Measurements from ENCODE around the gene TMEM115.
A peak's percentile ranks its signal among the peaks of the same experiment; 100 is the strongest.

The TMEM115 gene

DNA sequence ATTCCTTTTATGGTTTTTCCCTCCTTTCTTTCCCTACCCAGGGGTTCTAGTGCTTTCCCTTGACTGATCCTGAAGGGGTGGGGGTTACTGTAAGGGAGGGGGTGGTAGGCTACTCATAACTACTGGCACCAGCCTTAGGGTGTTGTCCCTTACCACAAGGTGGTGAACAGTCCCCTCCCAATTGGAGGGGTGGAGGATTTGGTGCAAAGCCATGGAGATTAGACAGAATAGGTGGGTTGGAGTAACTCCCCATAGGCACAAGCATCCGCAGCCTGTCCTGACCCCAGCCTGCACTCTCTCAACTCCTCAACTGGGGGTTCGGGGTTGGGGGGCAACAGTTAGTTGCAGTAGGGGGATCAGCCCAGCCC is 34.2 kb downstream of the TMEM115 start:
- DNase-seq (ENCODE audit: insufficient read length), result no peak
- TF ChIP-seq TAF1 (IDR thresholded peaks at IDR 0.05; ENCODE audit: borderline replicate concordance, low read depth, low read length) (no peak), POLR2AphosphoS5 (IDR thresholded peaks at IDR 0.05; ENCODE audit: low read depth, low read length) (no peak), POLR2A (IDR thresholded peaks at IDR 0.05; ENCODE audit: low read depth, low read length) (no peak)
- no peak for FAIRE-seq

DNA sequence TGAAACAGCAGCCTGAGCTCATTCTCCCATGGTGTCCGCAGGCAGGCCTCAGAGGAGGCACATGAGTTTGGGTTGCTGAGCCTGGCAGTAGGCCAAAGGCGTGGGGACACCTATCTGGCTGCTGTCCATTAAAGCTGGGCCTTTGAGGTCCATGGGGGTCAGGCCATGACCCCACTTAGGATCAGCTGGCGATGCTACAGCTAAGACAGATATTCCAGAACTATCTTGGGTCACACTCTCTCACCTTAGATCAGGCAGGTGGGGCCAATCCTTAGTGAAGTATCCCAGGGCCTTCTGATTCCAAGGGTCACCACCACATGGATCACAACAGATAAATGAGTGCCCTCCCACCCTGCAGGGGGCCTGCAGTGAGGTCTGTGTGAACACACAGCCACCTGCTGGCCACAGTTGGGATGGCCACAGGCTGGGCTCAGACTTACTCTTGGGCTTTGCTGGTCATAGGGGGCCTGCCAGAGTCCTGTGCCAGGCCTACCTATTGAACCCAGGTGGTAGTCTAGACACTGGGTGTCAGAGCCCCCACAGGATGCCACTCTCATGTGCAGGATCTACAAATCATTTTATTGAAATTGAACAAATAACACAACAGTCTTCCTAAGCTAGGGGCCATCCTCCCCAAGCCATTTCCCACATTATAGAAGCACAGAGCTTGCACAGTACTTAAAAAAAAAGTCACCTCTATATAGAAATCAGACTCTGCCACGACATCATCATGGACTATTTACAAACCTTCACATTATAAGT is 34.8 kb downstream of the TMEM115 start:
- peak; percentile 48 for FAIRE-seq
- TF ChIP-seq POLR2A (IDR thresholded peaks at IDR 0.05; ENCODE audit: low read depth, low read length) (no peak), TAF1 (IDR thresholded peaks at IDR 0.05; ENCODE audit: borderline replicate concordance, low read depth, low read length) (no peak), POLR2AphosphoS5 (IDR thresholded peaks at IDR 0.05; ENCODE audit: low read depth, low read length) (no peak)
- DNase-seq (ENCODE audit: insufficient read length), result peak; percentile 54

DNA sequence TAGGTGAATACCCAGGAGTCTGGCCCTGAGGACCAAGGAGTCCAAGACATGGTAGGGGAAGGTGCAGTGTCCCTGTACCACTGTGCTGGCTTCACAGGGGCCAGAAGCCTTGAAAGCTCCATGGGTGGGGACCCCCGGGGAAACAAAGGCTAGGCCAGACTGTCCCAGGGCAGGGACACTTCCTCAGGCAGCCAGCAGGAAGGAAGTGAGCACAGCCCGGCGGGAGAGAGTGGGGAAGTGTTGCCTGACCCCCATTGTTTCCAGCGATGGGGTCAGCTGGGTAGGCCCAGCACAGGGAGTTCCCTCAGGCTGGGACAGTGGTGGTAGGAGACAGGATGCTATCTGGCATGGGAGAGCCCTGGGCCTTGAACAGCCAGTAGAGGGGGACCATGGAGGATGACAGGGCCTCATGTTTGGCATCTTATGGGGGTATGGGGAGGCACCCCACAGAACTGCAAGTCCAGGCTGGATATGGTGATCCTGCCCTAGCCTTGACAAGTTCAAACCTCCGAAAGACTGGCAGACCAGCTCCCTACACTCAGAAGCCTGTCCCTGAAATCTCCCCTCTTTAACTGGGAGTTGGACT is 35.6 kb downstream of the TMEM115 start:
- DNase-seq (ENCODE audit: insufficient read length) (no peak), FAIRE-seq (no peak)
- TF ChIP-seq POLR2AphosphoS5 (IDR thresholded peaks at IDR 0.05; ENCODE audit: low read depth, low read length) (no peak), POLR2A (IDR thresholded peaks at IDR 0.05; ENCODE audit: low read depth, low read length) (peak; percentile 26; the same call in 1 of the 2 replicates)

DNA sequence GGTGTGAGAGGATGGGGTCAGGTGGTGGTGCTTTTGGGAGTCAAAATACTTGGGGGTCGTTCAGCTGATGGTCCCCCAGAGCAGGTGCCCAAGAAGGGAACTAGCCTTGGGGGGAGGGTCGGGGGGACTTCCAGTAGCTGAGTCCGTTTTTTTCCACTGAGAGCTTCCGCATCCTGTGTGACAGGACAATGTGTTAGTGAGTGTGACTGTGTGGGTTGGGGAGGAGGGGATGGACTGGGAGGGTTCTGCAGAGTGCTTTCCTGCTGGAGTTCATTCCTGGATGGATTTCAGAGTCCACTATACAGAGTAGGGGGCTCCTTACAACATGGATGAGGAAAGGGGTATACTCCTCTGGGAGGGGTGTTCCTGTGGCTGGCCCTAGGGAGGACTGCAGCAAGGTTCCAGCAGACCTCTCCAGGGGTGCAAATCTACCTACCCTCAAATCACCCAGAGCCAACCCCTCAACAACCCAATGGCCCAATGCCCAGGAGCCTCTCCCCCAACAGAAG is 36.2 kb downstream of the TMEM115 start:
- DNase-seq (ENCODE audit: insufficient read length) (no peak), FAIRE-seq (no peak)
- TF ChIP-seq POLR2AphosphoS5 (IDR thresholded peaks at IDR 0.05; ENCODE audit: low read depth, low read length) (no peak), POLR2A (IDR thresholded peaks at IDR 0.05; ENCODE audit: low read depth, low read length) (no peak), TAF1 (IDR thresholded peaks at IDR 0.05; ENCODE audit: borderline replicate concordance, low read depth, low read length) (no peak)

DNA sequence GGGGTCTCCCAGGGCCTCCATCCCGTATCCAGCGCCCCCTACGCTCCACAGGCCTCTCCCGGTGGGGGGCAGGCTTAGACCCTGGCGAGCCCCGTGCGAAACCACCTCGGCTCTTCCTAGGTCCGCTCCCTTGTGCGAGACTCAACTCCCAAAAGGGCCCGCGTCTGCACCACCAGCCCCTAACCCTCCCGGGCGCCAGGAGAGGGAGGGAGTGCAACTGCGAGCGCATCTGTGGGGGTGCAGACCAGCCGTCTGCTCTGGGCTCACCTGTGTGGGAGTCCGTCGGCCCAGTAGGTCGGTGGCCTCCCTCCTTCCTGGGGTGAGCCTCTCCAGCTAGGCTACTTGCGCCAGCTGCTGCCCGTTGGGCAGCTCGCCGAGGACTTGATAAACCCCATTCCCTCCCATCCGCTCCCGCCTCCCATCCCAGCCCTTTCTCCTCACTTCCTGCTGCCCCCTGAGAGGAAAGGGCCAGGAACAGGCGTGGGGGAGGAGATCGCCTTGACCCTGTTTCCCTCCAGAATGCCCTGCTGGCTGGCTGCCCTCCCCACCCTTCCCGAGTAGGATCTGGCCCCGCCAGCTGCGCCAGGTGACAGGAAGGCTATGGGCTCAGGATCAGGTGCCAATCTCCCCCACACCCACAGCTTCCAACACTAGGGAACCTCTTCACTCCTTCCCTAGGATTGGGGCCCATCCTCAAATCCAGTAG is 36.8 kb downstream of the TMEM115 start, which contains the start of gene HYAL2:
Gene HYAL2 (minus strand): TSS at position 360 of the 706 bp plus-strand sequence. CDS start 2,256 bp downstream, outside the sequence.
- no peak for TF ChIP-seq POLR2AphosphoS5 (IDR thresholded peaks at IDR 0.05; ENCODE audit: low read depth, low read length)
- no peak for TF ChIP-seq POLR2A (IDR thresholded peaks at IDR 0.05; ENCODE audit: low read depth, low read length)
- no peak for TF ChIP-seq TAF1 (IDR thresholded peaks at IDR 0.05; ENCODE audit: borderline replicate concordance, low read depth, low read length)
- no peak for DNase-seq (ENCODE audit: insufficient read length)
- FAIRE-seq, result no peak

DNA sequence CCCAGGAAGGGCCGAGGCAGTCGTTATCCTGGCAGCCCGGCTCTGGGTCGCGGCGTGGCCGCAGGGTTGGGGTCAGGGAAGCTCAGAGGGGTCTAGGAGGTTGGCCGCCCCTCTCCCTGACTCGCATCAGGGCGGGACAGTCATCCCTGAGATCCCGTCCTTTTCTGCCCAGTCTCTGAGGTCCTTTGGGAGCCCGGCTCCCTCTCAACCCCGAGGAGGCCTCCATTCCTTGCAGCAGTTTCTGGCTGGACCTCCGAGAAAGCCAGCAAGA is 37.3 kb downstream of the TMEM115 start:
- FAIRE-seq, result no peak
- DNase-seq (ENCODE audit: insufficient read length), result no peak
- TF ChIP-seq TAF1 (IDR thresholded peaks at IDR 0.05; ENCODE audit: borderline replicate concordance, low read depth, low read length) (no peak), POLR2A (IDR thresholded peaks at IDR 0.05; ENCODE audit: low read depth, low read length) (no peak), POLR2AphosphoS5 (IDR thresholded peaks at IDR 0.05; ENCODE audit: low read depth, low read length) (no peak)

DNA sequence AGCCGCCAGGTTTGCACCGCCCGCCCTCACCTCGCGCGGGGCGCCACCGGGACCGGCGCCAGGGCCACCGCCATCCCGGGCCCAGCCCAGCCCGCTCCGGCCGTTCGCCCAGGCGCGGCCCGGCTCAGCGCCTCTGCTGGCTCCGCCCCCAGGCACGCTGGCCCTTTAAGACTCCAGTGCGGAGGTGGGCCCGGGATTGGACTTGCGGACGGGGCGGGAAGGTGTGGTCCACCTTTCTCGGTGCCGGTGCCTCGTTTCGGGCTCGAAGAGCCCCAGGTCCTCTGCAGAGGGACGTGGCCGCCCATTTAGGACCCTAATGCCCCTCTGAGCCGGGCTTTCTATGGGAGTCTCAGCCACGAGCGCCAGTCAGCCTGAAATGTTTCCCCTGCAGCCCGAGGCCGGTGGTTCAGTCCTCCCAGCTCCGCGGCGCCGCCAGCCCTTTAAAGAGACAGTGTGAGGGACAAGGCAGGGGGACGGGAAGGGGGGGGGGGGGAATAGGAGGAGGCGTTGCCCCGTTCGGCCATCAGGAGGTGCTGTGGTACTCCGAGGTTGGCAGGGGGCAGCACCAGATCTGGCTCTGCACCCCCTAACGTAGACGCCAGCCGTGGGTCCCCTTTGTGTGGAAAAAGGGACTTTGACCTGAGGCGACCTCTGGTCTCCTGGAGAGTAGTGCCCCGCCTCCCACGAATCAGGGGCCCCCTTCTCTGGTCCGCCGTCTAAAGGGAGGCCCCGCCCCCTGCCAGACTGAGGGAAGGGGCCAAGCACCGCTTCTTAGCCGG is 37.8 kb downstream of the TMEM115 start:
- peak; percentile 83; the same call in 1 of the 2 replicates for TF ChIP-seq POLR2A (IDR thresholded peaks at IDR 0.05; ENCODE audit: low read depth, low read length)
- 0 out of 2 replicates have a peak, but pooled peaks have one; percentile 6 for TF ChIP-seq TAF1 (IDR thresholded peaks at IDR 0.05; ENCODE audit: borderline replicate concordance, low read depth, low read length)
- no peak for TF ChIP-seq POLR2AphosphoS5 (IDR thresholded peaks at IDR 0.05; ENCODE audit: low read depth, low read length)
- DNase-seq (ENCODE audit: insufficient read length) (peak; percentile 94), FAIRE-seq (peak; percentile 97)

DNA sequence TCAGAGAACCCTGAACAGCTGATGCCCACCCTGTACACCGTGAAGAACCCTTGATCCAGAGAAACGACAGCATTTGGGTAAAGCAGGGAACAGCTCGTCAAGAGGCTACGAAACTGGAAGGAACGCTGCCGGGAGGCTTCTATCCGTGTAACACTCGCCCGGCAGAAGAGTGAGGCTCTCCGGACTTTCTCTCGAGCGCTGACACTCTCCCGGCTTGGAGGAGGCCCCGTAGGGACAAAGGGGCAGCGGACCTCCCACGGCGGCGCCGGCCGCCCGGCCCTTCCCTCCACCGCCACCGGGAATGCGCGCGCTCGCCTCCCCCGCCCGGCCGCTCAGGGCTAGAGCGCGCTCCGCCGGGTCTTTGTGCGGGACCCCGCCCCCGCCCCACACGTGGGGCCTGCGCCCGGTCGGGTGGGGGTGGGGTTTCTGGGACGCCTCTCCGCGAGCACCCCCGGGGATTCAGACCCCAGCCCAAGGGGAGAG is 38.4 kb downstream of the TMEM115 start:
- no peak for FAIRE-seq
- TF ChIP-seq POLR2AphosphoS5 (IDR thresholded peaks at IDR 0.05; ENCODE audit: low read depth, low read length), result no peak
- no peak for TF ChIP-seq TAF1 (IDR thresholded peaks at IDR 0.05; ENCODE audit: borderline replicate concordance, low read depth, low read length)
- TF ChIP-seq POLR2A (IDR thresholded peaks at IDR 0.05; ENCODE audit: low read depth, low read length), result no peak
- DNase-seq (ENCODE audit: insufficient read length), result peak; percentile 80

DNA sequence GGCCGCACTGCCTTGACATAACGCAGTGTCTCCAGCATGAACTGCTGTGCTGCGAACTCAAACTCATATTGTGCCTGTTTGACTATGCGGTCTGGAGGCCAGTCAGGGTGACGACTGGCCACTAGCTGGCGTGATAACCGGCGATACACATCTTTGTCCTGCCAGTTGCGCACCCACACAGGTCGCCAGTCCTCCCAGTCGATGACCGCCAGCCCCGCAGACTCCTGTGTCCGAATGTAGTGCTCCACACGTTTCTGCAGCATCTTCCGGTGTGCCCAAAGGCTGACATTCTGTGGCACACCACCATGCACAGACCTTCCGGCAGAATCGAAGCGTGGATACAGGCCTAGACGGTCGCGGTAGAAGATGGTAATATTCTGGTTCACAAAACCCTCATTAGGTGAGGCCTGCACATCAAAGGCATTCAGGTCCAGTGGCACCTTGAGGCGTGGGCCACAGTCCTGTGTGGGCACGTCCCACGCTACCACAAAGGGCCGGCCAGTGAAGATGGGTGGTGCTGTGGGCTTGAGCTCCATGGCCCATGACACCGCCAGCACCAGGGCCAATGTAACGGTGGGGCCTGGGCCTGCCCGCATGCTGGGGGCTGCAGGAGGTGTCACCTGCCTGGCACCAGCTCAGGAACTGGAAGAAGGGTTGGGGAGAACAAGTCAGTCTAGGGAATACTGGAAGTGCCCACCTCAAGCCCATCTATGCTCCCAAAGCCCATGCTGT is 39.3 kb downstream of the TMEM115 start:
- DNase-seq (ENCODE audit: insufficient read length), result no peak
- no peak for TF ChIP-seq TAF1 (IDR thresholded peaks at IDR 0.05; ENCODE audit: borderline replicate concordance, low read depth, low read length)
- TF ChIP-seq POLR2A (IDR thresholded peaks at IDR 0.05; ENCODE audit: low read depth, low read length), result no peak
- no peak for TF ChIP-seq POLR2AphosphoS5 (IDR thresholded peaks at IDR 0.05; ENCODE audit: low read depth, low read length)
- no peak for FAIRE-seq

DNA sequence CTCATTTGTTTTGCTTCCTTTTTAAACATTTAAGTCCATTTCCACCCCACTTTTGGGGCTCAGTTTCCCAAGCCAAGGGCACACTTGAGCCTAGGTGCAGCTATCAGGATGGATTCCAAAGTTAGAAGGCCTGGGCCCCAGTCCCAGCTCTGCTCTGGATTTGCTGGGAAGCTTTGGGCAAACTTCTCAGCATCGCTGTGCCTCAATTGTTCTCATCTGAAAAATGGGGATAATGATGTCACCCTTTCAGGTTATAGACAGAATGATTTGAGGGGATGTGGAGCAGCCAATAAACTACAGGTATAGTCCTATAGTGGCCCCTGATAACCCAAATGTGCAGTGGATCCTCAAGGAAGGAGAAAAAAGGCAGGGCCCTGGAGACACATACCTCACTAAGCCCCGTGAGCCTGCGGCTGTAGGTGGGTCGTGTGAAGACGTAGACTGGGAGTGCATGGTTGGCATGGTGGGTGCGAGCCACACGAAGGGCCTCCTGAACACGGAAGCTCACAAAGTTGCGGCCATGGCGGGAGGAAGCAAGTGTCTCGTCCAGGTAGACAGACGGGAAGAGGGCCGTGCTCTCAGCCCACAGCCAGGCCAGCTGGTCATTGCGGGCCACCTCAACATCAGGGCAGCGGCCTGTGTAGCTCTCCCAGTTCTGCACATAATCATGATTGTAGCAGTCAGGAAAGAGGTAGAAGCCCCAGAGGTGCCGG is 40.0 kb downstream of the TMEM115 start:
- DNase-seq (ENCODE audit: insufficient read length) (no peak), FAIRE-seq (no peak)
- TF ChIP-seq TAF1 (IDR thresholded peaks at IDR 0.05; ENCODE audit: borderline replicate concordance, low read depth, low read length) (no peak), POLR2AphosphoS5 (IDR thresholded peaks at IDR 0.05; ENCODE audit: low read depth, low read length) (no peak)
